ENCODE results near the gene ELOA.
"Not testable (repeated sequence)": the region's sequence is repeated elsewhere in the genome, so short reads cannot be mapped to it uniquely, and the experiment has no call there.

ELOA gene

GRCh38 chr1:23732363-23733224, 10.7 kb upstream of the ELOA start:
- DNase-seq = no peak

GRCh38 chr1:23733281-23733680, 10.0 kb upstream of the ELOA start:
- not testable (repeated sequence) for DNase-seq

GRCh38 chr1:23736437-23737134, 6.7 kb upstream of the ELOA start:
- no peak for DNase-seq

GRCh38 chr1:23741609-23742008, 1.7 kb upstream of the ELOA start:
- DNase-seq = no peak

GRCh38 chr1:23742670-23743286, 493 bp upstream of the ELOA start:
- peak in 4 of 58 donors; percentile 48 to 66 (median 52) for DNase-seq

GRCh38 chr1:23745515-23745914, 2.2 kb downstream of the ELOA start:
- no peak for DNase-seq

GRCh38 chr1:23748016-23748415, 4.7 kb downstream of the ELOA start:
- no peak for DNase-seq

GRCh38 chr1:23751050-23751814, 8.0 kb downstream of the ELOA start:
- DNase-seq = peak in 4 of 58 donors; percentile 1 to 19 (median 4)

- no peak for DNase-seq
These were observed 8.5 kb downstream of the ELOA start for GRCh38 chr1:23751815-23752200.

- no peak for DNase-seq
These were observed 9.6 kb downstream of the ELOA start for GRCh38 chr1:23752909-23753308.

- DNase-seq = no peak
These were observed 13.4 kb downstream of the ELOA start for GRCh38 chr1:23756676-23757075.

GRCh38 chr1:23757812-23758211, 14.5 kb downstream of the ELOA start:
- DNase-seq = no peak

GRCh38 chr1:23759277-23759676, 16.0 kb downstream of the ELOA start:
- peak in 51 of 58 donors; percentile 7 to 86 (median 40) for DNase-seq

GRCh38 chr1:23763041-23763577, 19.8 kb downstream of the ELOA start:
- no peak for DNase-seq

GRCh38 chr1:23768733-23769132, 25.5 kb downstream of the ELOA start:
- no peak for DNase-seq

GRCh38 chr1:23772049-23772853, 29.0 kb downstream of the ELOA start:
- DNase-seq = peak in 57 of 58 donors; percentile 14 to 91 (median 63)

GRCh38 chr1:23772854-23773242, 29.6 kb downstream of the ELOA start:
- no peak for DNase-seq

GRCh38 chr1:23774174-23774880, 31.1 kb downstream of the ELOA start:
- DNase-seq = no peak

GRCh38 chr1:23776217-23776616, 32.9 kb downstream of the ELOA start:
- no peak for DNase-seq

All from anterior cingulate cortex (tissue), 58 donors.